Smooth muscle cell of trachea (primary cell): Measurements from ENCODE around the gene CLEC2D. TPM values are rescaled to one million over a fixed set of nuclear protein-coding genes. Genes with fewer than 3 reads are reported as not detected.

Source experiments
- total RNA-seq: library from RNA; depleted of rRNA; stranded (reverse); fragments of >200 nt; gene quantifications from 2 replicates; pipeline ENCODE4 v1.2.1, GENCODE V29; 2014

The CLEC2D gene, protein sequence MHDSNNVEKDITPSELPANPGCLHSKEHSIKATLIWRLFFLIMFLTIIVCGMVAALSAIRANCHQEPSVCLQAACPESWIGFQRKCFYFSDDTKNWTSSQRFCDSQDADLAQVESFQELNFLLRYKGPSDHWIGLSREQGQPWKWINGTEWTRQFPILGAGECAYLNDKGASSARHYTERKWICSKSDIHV
- total RNA-seq = 2.3 and 4.1 TPM in 2 replicates

DNA sequence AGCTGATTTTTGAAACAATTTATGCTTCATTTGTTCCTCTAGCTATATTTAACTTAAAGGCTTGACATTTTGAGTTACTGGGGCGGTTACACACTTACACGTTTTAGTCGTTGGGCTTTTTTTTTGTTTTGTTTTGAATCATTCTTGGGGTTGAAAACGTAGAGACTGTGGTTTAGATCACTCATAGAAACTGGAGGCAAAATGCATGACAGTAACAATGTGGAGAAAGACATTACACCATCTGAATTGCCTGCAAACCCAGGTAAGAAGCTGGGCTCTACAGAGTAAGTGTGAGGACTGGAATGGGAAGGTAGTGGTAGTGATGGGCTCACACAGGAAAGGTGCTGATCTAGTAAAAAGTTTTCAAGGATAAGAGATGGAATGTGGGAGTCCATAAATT, at the start of gene CLEC2D:
Gene CLEC2D, plus strand, starts transcription at position 180 of the 400 bp plus-strand sequence. Its CDS starts 22 bp downstream, at position 202.

DNA sequence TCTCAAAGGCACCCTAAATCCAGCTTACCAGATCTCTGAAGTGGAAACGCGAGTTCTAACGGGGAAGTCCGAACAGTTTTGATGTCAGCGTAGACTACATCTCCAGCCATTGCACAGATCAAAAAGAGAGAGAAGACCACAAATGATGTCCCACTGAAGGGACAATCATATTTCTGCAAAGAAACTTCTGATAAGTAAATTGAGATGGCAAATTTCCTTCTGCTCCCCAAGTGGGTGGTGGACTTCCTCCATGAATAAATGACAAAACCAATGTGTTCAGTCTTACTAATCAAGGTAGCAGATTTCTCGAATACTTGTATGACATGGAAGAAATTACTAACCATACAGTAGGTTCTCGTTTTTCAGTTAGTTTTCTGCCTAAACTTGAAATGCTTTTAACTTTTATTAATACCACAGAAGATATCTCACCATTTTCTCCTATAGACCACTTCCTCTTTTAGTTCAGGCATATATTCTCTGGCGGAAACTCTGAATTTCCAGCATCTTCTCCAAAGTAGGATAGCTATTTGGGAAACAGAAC, 63.5 kb downstream of the CLEC2D start, which contains the start of gene CLECL1:
Gene CLECL1, minus strand, starts transcription at position 177 of the 541 bp plus-strand sequence.

Other genes starting within 250 kb of the CLEC2D start
- not detected in 2 replicates for gene KLRB1, start 61.8 kb upstream of the CLEC2D start, total RNA-seq
- gene CLECL1, start 63.4 kb downstream of the CLEC2D start, total RNA-seq = not detected in 2 replicates
- not detected in 2 replicates for gene CD69, start 91.2 kb downstream of the CLEC2D start, total RNA-seq
- gene KLRF1, start 157.8 kb downstream of the CLEC2D start, total RNA-seq = 0.15 TPM in 1 of 2 replicates, not detected in the other
- gene CLEC2B, start 199.6 kb downstream of the CLEC2D start, total RNA-seq = 14.2 and 19.3 TPM in 2 replicates
- not detected in 2 replicates for gene KLRF2, start 211.8 kb downstream of the CLEC2D start, total RNA-seq